HL-60 (cell line): Measurements from ENCODE around the gene IL5.

ENCODE experiments used
- DNase-seq, 2 experiments: peaks; one replicate each; pipeline ENCODE4 v3.0.0-alpha.2; 2010 to 2020; ENCODE audit warnings: low read depth in 1 of 2, low spot score in 1 of 2
- H3K27ac ChIP-seq: fragments of 250-450 bp; sonication (Bioruptor Pico); replicated peaks from 2 replicates; pipeline ENCODE4 v1.5.1; 2020; ENCODE audit warnings: mild to moderate bottlenecking, moderate library complexity
- H3K27me3 ChIP-seq: fragments of 250-450 bp; sonication (Bioruptor Pico); 2 replicates; pipeline ENCODE4 v1.5.1; 2021; ENCODE audit warnings: mild to moderate bottlenecking, moderate library complexity; ENCODE audit not compliant: insufficient read depth, poor library complexity, severe bottlenecking
- H3K4me3 ChIP-seq: replicated peaks from 2 replicates; pipeline ENCODE4 v1.5.1; 2011; ENCODE audit warnings: mild to moderate bottlenecking, control low read depth, low read length; ENCODE audit not compliant: insufficient read depth
- CTCF ChIP-seq: IDR thresholded peaks from one replicate; pipeline ENCODE4 v1.5.1; 2011; ENCODE audit warnings: low read length, control low read depth, inconsistent platforms; ENCODE audit not compliant: insufficient read depth
- GABPA ChIP-seq: IDR thresholded peaks from 2 replicates; pipeline ENCODE4 v1.6.1; 2012; ENCODE audit warnings: low read depth
- POLR2AphosphoS5 ChIP-seq: IDR thresholded peaks from 2 replicates; pipeline ENCODE4 v1.6.1; 2012; ENCODE audit warnings: low read depth
- SPI1 ChIP-seq: IDR thresholded peaks from 2 replicates; pipeline ENCODE4 v1.6.1; 2012; ENCODE audit warnings: low read depth, mild to moderate bottlenecking, borderline replicate concordance
- TF ChIP-seq, protein P1 (sequence below): IDR thresholded peaks from 2 replicates; pipeline ENCODE4 v1.6.1; 2012; ENCODE audit warnings: low read depth; ENCODE audit not compliant: insufficient replicate concordance

Gene IL5

DNA sequence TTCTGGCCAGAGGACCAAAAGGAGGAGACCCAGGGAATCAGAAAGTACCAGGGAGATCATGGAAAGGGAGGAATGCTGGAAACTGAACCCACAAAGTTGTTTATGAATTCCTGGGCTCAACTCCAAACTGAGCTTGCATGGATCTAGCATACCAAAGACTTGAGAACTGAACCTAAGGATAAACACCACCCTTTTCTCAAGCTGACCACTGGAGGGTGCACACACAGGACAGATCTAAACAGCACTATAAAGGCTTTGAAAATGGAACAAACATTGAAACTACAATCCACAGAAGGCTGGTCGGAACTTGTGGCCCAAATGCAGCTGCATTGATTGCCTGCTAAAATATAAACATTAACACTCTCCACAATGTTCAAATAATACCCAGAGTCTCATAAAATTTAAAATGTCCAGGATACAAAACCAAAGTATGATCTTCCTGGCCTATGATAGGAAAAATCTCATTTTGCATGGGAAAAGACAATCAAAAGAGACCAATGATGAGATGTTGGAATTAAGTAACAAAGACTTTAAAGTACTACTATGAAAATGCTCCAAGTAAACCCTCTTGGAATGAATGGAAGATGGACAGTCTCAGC is 37.1 kb downstream of the IL5 start:
- no peaks in the 10 kb centered on the region for H3K27me3 ChIP-seq
- TF ChIP-seq CTCF (peak; percentile 31), SPI1 (no peak), POLR2AphosphoS5 (no peak)
- no peak overlapping the region for H3K4me3 ChIP-seq
- no peak for DNase-seq
- no peak overlapping the region for H3K27ac ChIP-seq

DNA sequence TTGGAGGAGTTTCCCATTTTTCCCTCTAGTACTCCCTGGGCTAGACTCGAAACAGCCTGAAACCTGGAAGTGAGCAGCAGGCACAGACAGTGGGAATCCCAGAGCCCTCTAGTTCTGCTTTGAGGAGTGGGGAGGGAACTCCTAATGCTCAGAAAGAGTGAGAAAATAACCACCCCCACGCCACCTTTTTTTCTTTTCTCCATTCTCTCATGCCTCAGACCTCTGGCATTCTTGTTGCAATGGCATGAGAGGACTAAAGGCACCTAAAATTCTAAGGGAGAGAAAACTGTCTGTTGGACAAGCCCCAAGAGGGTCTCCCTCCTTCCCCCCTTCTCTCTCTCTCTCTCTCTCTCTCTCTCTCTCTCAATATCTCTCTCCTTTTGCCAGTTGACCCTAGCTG is 37.7 kb downstream of the IL5 start:
- H3K27ac ChIP-seq: no peak overlapping the region
- no peaks in the 10 kb centered on the region for H3K27me3 ChIP-seq
- no peak for DNase-seq
- TF ChIP-seq, protein P1, sequence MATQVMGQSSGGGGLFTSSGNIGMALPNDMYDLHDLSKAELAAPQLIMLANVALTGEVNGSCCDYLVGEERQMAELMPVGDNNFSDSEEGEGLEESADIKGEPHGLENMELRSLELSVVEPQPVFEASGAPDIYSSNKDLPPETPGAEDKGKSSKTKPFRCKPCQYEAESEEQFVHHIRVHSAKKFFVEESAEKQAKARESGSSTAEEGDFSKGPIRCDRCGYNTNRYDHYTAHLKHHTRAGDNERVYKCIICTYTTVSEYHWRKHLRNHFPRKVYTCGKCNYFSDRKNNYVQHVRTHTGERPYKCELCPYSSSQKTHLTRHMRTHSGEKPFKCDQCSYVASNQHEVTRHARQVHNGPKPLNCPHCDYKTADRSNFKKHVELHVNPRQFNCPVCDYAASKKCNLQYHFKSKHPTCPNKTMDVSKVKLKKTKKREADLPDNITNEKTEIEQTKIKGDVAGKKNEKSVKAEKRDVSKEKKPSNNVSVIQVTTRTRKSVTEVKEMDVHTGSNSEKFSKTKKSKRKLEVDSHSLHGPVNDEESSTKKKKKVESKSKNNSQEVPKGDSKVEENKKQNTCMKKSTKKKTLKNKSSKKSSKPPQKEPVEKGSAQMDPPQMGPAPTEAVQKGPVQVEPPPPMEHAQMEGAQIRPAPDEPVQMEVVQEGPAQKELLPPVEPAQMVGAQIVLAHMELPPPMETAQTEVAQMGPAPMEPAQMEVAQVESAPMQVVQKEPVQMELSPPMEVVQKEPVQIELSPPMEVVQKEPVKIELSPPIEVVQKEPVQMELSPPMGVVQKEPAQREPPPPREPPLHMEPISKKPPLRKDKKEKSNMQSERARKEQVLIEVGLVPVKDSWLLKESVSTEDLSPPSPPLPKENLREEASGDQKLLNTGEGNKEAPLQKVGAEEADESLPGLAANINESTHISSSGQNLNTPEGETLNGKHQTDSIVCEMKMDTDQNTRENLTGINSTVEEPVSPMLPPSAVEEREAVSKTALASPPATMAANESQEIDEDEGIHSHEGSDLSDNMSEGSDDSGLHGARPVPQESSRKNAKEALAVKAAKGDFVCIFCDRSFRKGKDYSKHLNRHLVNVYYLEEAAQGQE: no peak
- TF ChIP-seq CTCF (no peak), POLR2AphosphoS5 (no peak), GABPA (no peak)
- no peak overlapping the region for H3K4me3 ChIP-seq

DNA sequence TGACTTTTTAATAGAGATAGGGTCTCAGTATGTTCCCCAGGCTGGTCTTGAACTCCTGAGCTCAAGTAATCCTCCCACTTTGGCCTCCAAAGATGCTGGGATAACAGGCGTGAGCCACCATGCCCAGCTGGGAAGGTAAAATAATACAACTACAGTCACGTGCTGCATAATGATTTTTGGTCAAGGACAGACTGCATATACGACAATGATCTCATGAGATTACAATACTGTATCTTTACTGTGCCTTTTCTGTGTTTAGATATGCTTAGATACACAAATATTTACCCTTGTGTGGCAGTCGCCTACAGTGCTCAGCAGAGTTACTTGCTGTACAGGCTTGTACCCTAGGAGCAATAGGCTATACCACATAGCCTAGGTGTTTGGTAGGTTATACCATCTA is 38.6 kb downstream of the IL5 start:
- DNase-seq: no peak

More for the DNA sequence above, 38.6 kb downstream of the IL5 start:
- no peak overlapping the region for H3K4me3 ChIP-seq
- H3K27me3 ChIP-seq: no peaks in the 10 kb centered on the region
- no peak for TF ChIP-seq CTCF
- TF ChIP-seq SPI1: no peak
- TF ChIP-seq, protein P1: no peak
- no peak overlapping the region for H3K27ac ChIP-seq
